Bronchial epithelial cell (primary cell): ENCODE data around the gene PREB. TPM values are rescaled to one million over a fixed set of nuclear protein-coding genes. Genes with fewer than 3 reads are reported as not detected.

Experiments
- DNase-seq: peaks from one replicate; pipeline ENCODE4 v3.0.0-alpha.2; 2010; ENCODE audit warnings: low read depth
- FAIRE-seq: peaks from 2 replicates; lab custom pipeline; 2011; peaks lifted over from hg19 to GRCh38; lab: Jason Lieb, UNC
- H3K27me3 ChIP-seq: 2 replicates; pipeline ENCODE4 v1.5.1; 2011; ENCODE audit warnings: low read length; ENCODE audit not compliant: control insufficient read depth, insufficient read depth
- H3K36me3 ChIP-seq: 2 replicates; pipeline ENCODE4 v1.5.1; 2011; ENCODE audit warnings: low read length; ENCODE audit not compliant: control insufficient read depth, insufficient read depth
- H3K4me3 ChIP-seq: 2 replicates; pipeline ENCODE4 v1.5.1; 2011; ENCODE audit warnings: mild to moderate bottlenecking, low read depth, low read length, control low read depth
- total RNA-seq: library from RNA; depleted of rRNA; stranded (reverse); fragments of >200 nt; gene quantifications from 2 replicates; pipeline ENCODE4 v1.2.1, GENCODE V29; 2014
- TF ChIP-seq, protein P1 (sequence below): IDR thresholded peaks from 2 replicates; pipeline ENCODE4 v1.5.1; 2011; ENCODE audit warnings: mild to moderate bottlenecking, moderate library complexity, low read length, control low read depth, inconsistent platforms; ENCODE audit not compliant: insufficient read depth, severe bottlenecking

PREB gene
- total RNA-seq, 1 donor from 2014 or later, result 46.1 TPM

DNA sequence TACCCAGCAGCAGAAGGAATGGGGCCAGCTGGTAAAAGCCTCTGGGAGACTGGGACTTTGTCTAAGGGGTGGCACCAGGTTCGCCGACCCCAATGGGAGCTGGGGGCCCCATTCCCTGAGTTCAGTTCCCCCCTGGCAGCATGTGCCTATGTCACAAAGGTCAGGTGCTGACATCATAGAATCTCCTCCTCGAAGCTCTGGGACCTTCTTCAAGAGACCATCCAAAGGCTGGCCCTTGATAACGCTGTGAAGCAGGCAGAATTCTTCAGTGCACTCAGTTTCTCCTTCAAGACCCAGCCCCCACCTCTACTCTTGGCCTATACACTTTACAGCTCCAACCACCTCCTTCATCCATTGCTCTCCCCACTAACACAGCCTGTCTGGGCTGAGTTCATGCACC lies 4.9 kb upstream of the PREB start, which contains the start of gene PRR30:
TSS of gene PRR30 (minus strand) at position 101 of the 400 bp plus-strand sequence. CDS start 1,081 bp downstream, outside the sequence.
- DNase-seq (no peak), FAIRE-seq (no peak)
- TF ChIP-seq, protein P1, sequence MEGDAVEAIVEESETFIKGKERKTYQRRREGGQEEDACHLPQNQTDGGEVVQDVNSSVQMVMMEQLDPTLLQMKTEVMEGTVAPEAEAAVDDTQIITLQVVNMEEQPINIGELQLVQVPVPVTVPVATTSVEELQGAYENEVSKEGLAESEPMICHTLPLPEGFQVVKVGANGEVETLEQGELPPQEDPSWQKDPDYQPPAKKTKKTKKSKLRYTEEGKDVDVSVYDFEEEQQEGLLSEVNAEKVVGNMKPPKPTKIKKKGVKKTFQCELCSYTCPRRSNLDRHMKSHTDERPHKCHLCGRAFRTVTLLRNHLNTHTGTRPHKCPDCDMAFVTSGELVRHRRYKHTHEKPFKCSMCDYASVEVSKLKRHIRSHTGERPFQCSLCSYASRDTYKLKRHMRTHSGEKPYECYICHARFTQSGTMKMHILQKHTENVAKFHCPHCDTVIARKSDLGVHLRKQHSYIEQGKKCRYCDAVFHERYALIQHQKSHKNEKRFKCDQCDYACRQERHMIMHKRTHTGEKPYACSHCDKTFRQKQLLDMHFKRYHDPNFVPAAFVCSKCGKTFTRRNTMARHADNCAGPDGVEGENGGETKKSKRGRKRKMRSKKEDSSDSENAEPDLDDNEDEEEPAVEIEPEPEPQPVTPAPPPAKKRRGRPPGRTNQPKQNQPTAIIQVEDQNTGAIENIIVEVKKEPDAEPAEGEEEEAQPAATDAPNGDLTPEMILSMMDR, result no peak
- no peaks in the 10 kb centered on the region for H3K36me3 ChIP-seq
- H3K27me3 ChIP-seq, result peaks cover 2% of the 10 kb centered on the region
- no peak within 1 kb of the TSS for H3K4me3 ChIP-seq

DNA sequence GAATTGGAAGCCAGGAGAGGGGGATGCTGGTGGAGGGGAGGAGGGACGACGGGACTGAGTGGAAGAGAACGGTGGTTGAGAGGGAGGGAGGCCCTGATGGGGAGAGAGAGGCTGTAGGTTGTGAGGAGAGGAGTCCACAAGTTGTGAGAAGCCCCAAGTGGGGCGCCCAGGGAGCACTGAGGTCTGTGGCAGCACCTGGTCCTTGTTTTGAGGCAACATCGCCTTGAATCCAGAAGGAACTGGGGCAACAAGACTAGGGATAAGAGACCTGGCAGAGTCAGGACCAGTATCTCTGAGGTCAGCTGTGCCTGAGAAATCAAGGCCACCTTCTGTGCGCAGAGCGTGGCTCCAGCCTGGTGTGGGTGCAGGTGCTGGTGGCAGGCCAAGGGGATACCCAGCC lies 3.7 kb upstream of the PREB start:
- no peak overlapping the region for H3K4me3 ChIP-seq
- no peak for FAIRE-seq

DNA sequence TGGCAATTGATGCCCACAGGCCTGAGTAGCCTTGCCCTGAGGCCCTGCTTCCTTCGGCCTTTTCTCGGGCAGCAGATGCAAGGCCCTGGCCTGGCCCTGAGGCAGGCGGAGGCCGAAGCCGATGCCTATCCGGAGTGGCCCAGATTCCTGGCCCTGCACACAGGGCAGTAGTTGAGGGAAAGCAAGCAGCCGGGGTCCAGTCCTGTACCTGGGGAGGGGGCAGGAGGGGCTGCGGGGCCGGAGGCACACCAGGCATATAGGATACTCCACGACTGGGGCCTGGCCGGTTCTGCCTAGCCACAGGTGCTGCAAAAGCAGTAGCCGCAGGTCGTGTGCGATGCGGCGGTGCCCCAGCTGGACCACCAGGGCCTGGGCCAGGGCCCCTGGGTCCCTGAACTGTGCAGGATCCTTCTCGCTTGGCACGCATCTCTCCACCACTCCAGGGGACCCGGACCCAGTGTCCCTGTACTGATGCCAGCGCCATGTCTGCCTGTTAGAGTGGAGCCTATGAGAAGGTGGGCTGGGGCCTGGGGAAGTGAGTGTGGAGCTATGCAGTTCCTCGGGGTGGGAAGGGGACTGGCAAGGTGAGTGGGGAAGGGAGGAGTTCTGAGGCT lies 3.0 kb upstream of the PREB start:
- Histone ChIP-seq H3K27me3 (peaks cover 2% of the 10 kb centered on the region), H3K36me3 (peaks cover under 1% of the 10 kb centered on the region), H3K4me3 (no peak overlapping the region)
- DNase-seq (no peak), FAIRE-seq (no peak)
- TF ChIP-seq, protein P1, result no peak

More for the DNA sequence above, 3.7 kb upstream of the PREB start:
- H3K27me3 ChIP-seq, result peaks cover 2% of the 10 kb centered on the region
- TF ChIP-seq, protein P1, result no peak
- DNase-seq, result no peak
- no peaks in the 10 kb centered on the region for H3K36me3 ChIP-seq

DNA sequence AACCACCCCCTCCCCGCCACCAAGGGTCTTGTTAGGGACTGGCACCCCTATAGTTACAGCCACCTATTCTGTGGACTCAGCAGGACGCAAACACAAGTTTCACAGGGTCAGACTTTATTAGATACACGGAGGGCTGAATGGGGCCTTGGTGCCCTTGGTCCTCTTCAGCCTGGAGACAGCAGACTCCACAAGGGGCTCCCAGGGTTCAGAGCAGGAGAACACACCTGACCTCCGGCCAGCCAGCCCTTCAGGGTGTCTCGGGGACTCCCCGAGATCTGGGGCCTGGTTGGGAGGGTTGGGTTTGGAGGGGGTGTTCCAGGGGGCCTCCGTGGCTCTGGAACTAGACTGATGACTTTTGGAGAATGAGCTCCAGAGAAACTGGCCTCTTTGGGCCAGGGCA lies 2.3 kb upstream of the PREB start:
- Histone ChIP-seq H3K36me3 (peaks cover 6% of the 10 kb centered on the region), H3K27me3 (peaks cover 2% of the 10 kb centered on the region), H3K4me3 (no peak overlapping the region)
- DNase-seq (no peak), FAIRE-seq (no peak)
- TF ChIP-seq, protein P1, result no peak

DNA sequence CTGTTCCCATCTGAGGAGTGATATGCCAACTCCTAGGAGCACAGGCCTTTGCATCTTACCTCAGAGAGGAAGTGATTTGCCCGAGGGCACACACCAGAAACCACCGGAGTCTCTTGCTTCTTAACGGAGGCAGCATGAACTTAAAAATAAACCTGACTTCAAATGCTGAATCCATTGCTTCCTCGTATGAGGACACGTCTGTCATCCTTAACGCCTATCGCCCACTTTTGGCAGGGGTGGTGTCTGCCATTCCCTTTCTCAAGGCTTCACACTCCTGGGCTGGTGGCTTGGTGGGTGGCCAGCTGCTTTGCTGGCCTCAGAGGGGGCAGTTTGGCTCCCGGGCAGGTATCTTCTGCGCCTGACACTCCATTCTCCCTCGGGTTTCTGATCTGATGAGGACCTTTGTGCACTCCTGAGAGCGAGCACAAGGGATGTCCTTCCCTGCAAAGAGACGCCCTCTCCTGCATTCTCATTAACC lies 1.1 kb upstream of the PREB start:
- TF ChIP-seq, protein P1, result no peak
- peaks cover 13% of the 10 kb centered on the region for H3K36me3 ChIP-seq
- peaks cover 2% of the 10 kb centered on the region for H3K27me3 ChIP-seq
- no peak overlapping the region for H3K4me3 ChIP-seq
- no peak for DNase-seq
- no peak for FAIRE-seq
